GM23338 (cell line): Measurements from ENCODE around the gene RSPH3.

Experiments used
- CREB1 ChIP-seq: fragments of 250-450 bp; sonication (Bioruptor Pico); IDR thresholded peaks from 2 replicates; pipeline ENCODE4 v1.5.0; 2020; ENCODE audit warnings: low read depth, mild to moderate bottlenecking, moderate library complexity
- EZH2 ChIP-seq: fragments of 200-600 bp; sonication (generic); IDR thresholded peaks from one replicate; pipeline ENCODE4 v1.8.0; 2017; ENCODE audit warnings: antibody characterized with exemption, mild to moderate bottlenecking, low read depth; ENCODE audit not compliant: unreplicated experiment
- EZH2phosphoT487 ChIP-seq: fragments of 200-600 bp; sonication (generic); IDR thresholded peaks from one replicate; pipeline ENCODE4 v1.8.1; 2018; ENCODE audit warnings: antibody characterized with exemption; ENCODE audit not compliant: unreplicated experiment
- NANOG ChIP-seq: IDR thresholded peaks from 2 replicates; pipeline ENCODE4 v1.6.1; 2016; ENCODE audit warnings: antibody characterized with exemption, borderline replicate concordance
- POLR2AphosphoS5 ChIP-seq: IDR thresholded peaks from 2 replicates; pipeline ENCODE4 v1.6.1; 2016; ENCODE audit warnings: antibody characterized with exemption, low read depth
- ZNF114 ChIP-seq: fragments of 250-450 bp; sonication (Bioruptor Pico); IDR thresholded peaks from 2 replicates; pipeline ENCODE4 v1.5.0; 2020; ENCODE audit warnings: mild to moderate bottlenecking, moderate library complexity
- ZNF331 ChIP-seq: fragments of 250-450 bp; sonication (Bioruptor Pico); IDR thresholded peaks from 2 replicates; pipeline ENCODE4 v1.5.0; 2020; ENCODE audit warnings: low read depth, mild to moderate bottlenecking, moderate library complexity
- TF ChIP-seq, protein P1 (sequence below), 2 experiments: fragments of 200-600 bp in 1 of 2; sonication (generic) in 1 of 2; conservative IDR thresholded peaks; 2 replicates each; pipeline versions ENCODE4 v1.5.1 to v1.6.1; 2016 to 2017; ENCODE audit warnings: antibody characterized with exemption in 2 of 2, low read depth in 2 of 2, mild to moderate bottlenecking in 2 of 2, moderate library complexity in 1 of 2
- TF ChIP-seq, protein P2 (sequence below): IDR thresholded peaks from one replicate; pipeline ENCODE4 v1.6.1; 2018; ENCODE audit warnings: antibody characterized with exemption; ENCODE audit not compliant: unreplicated experiment

GRCh38 chr6:159013229-159013628 lies 13.2 kb upstream of the RSPH3 start:
- TF ChIP-seq, protein P1, sequence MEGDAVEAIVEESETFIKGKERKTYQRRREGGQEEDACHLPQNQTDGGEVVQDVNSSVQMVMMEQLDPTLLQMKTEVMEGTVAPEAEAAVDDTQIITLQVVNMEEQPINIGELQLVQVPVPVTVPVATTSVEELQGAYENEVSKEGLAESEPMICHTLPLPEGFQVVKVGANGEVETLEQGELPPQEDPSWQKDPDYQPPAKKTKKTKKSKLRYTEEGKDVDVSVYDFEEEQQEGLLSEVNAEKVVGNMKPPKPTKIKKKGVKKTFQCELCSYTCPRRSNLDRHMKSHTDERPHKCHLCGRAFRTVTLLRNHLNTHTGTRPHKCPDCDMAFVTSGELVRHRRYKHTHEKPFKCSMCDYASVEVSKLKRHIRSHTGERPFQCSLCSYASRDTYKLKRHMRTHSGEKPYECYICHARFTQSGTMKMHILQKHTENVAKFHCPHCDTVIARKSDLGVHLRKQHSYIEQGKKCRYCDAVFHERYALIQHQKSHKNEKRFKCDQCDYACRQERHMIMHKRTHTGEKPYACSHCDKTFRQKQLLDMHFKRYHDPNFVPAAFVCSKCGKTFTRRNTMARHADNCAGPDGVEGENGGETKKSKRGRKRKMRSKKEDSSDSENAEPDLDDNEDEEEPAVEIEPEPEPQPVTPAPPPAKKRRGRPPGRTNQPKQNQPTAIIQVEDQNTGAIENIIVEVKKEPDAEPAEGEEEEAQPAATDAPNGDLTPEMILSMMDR (conservative IDR thresholded peaks at IDR 0.05; ENCODE audit: low read depth in 2 of 2) = no peak
- TF ChIP-seq POLR2AphosphoS5 = no peak
- no peak for TF ChIP-seq EZH2phosphoT487
- TF ChIP-seq NANOG = no peak
- TF ChIP-seq, protein P2, sequence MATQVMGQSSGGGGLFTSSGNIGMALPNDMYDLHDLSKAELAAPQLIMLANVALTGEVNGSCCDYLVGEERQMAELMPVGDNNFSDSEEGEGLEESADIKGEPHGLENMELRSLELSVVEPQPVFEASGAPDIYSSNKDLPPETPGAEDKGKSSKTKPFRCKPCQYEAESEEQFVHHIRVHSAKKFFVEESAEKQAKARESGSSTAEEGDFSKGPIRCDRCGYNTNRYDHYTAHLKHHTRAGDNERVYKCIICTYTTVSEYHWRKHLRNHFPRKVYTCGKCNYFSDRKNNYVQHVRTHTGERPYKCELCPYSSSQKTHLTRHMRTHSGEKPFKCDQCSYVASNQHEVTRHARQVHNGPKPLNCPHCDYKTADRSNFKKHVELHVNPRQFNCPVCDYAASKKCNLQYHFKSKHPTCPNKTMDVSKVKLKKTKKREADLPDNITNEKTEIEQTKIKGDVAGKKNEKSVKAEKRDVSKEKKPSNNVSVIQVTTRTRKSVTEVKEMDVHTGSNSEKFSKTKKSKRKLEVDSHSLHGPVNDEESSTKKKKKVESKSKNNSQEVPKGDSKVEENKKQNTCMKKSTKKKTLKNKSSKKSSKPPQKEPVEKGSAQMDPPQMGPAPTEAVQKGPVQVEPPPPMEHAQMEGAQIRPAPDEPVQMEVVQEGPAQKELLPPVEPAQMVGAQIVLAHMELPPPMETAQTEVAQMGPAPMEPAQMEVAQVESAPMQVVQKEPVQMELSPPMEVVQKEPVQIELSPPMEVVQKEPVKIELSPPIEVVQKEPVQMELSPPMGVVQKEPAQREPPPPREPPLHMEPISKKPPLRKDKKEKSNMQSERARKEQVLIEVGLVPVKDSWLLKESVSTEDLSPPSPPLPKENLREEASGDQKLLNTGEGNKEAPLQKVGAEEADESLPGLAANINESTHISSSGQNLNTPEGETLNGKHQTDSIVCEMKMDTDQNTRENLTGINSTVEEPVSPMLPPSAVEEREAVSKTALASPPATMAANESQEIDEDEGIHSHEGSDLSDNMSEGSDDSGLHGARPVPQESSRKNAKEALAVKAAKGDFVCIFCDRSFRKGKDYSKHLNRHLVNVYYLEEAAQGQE = no peak
- no peak for TF ChIP-seq ZNF114 (CRISPR knock-in tag)
- no peak for TF ChIP-seq EZH2
- TF ChIP-seq CREB1 (CRISPR knock-in tag) = no peak
- TF ChIP-seq ZNF331 = no peak
